HCT116 (cell line): ENCODE measurements around the gene MAP3K5. TPM values are rescaled to one million over a fixed set of nuclear protein-coding genes. Genes with fewer than 3 reads are reported as not detected.
A peak's percentile ranks its signal among the peaks of the same experiment; 100 is the strongest.

ENCODE experiments used
- ATAC-seq: fragments of 200-7000 bp; cut with Tn5 transposase; 2 replicates; pipeline ENCODE4 v1.9.1; 2020; ENCODE audit warnings: mild to moderate bottlenecking, moderate library complexity
- Bru-seq: library from RNA; stranded (reverse); fragments of 400-500 nt; gene quantifications from one replicate; lab custom pipeline; 2021; lab: Mats Ljungman, UMichigan
- BruChase-seq, 2 experiments: library from RNA; stranded (reverse); fragments of 400-500 nt; gene quantifications; one replicate each; lab custom pipeline; 2021; lab: Mats Ljungman, UMichigan
- BruUV-seq: library from RNA; stranded (reverse); fragments of 400-500 nt; replicated peaks from 2 replicates; lab custom pipeline; 2021; lab: Mats Ljungman, UMichigan
- CTCF ChIA-PET: fragments of 300-600 bp; sonication (Branson Sonifier 250); formaldehyde crosslinking; loops from one replicate; lab custom pipeline; 2021; ENCODE audit warnings: antibody characterized with exemption; lab: Charles Lee
- POLR2A ChIA-PET: fragments of 300-600, 350-600 bp; sonication (Branson Sonifier 250); formaldehyde crosslinking; loops from one replicate; lab custom pipeline; 2021; ENCODE audit warnings: antibody characterized with exemption; lab: Charles Lee
- RAD21 ChIA-PET, 2 experiments: fragments of 300-600 bp; sonication (Branson Sonifier 250); formaldehyde crosslinking; loops; one replicate each; lab custom pipeline; 2023; ENCODE audit warnings: low total read pairs in 2 of 2; ENCODE audit not compliant: uncharacterized antibody in 2 of 2, unreplicated experiment in 2 of 2, low non-redundant PET in 1 of 2; lab: Charles Lee
- DNase-seq: peaks from one replicate; pipeline ENCODE4 v3.0.0-alpha.2; 2010; ENCODE audit warnings: low read depth, low spot score
- H2AFZ ChIP-seq: fragments of 200-600 bp; shearing (Covaris generic), sonication (generic); 2 replicates; pipeline ENCODE4 v1.6.1; 2017; ENCODE audit warnings: low read depth, mixed run types, mixed read lengths, antibody characterized with exemption, low read length; ENCODE audit not compliant: poor library complexity, severe bottlenecking
- H3K27ac ChIP-seq: 2 replicates; pipeline ENCODE4 v1.5.1; 2012; ENCODE audit warnings: low read depth, low read length
- H3K27me3 ChIP-seq: fragments of 200-600 bp; sonication (generic); 2 replicates; pipeline ENCODE4 v1.6.1; 2016; ENCODE audit warnings: mixed run types, low read length, mixed read lengths; ENCODE audit not compliant: insufficient read depth
- H3K36me3 ChIP-seq, 2 experiments: fragments of 200-500 bp in 1 of 2; fragments of 200-600 bp in 1 of 2; sonication (Bioruptor generic) in 1 of 2; sonication (generic) in 1 of 2; 2 replicates each; pipeline versions ENCODE4 v1.5.1 to v1.6.1; 2014 to 2016; ENCODE audit warnings: low read length in 2 of 2, inconsistent platforms in 1 of 2, mixed read lengths in 1 of 2, mixed run types in 1 of 2; ENCODE audit not compliant: insufficient read depth in 2 of 2, control insufficient read depth in 1 of 2
- H3K4me1 ChIP-seq, 2 experiments: fragments of 200-600 bp in 1 of 2; sonication (generic) in 1 of 2; 2 replicates each; pipeline versions ENCODE4 v1.5.1 to v1.6.1; 2012 to 2017; ENCODE audit warnings: low read length in 2 of 2, inconsistent platforms in 1 of 2, mild to moderate bottlenecking in 1 of 2, mixed read lengths in 1 of 2, mixed run types in 1 of 2, moderate library complexity in 1 of 2; ENCODE audit not compliant: insufficient read depth in 2 of 2, control insufficient read depth in 1 of 2
- H3K4me2 ChIP-seq: fragments of 200-600 bp; sonication (generic); 2 replicates; pipeline ENCODE4 v1.6.1; 2017; ENCODE audit warnings: mixed run types, low read length, mixed read lengths
- H3K4me3 ChIP-seq, 2 experiments: fragments of 200-600 bp in 1 of 2; sonication (generic) in 1 of 2; replicated peaks in 1 of 2; 2 replicates each; pipeline ENCODE4 v1.5.1; 2011 to 2016; ENCODE audit warnings: low read length in 2 of 2, control low read depth in 1 of 2, low read depth in 1 of 2, mild to moderate bottlenecking in 1 of 2, mixed read lengths in 1 of 2, mixed run types in 1 of 2
- H3K79me2 ChIP-seq: fragments of 200-600 bp; sonication (generic); 2 replicates; pipeline ENCODE4 v1.6.1; 2017; ENCODE audit warnings: mild to moderate bottlenecking, mixed run types, low read length, moderate library complexity, mixed read lengths; ENCODE audit not compliant: insufficient read depth
- H3K9ac ChIP-seq: fragments of 200-600 bp; sonication (generic); 2 replicates; pipeline ENCODE4 v1.6.1; 2016; ENCODE audit warnings: low read length, mixed read lengths
- H3K9me2 ChIP-seq: fragments of 200-600 bp; sonication (generic), shearing (Covaris generic); 2 replicates; pipeline ENCODE4 v1.6.1; 2017; ENCODE audit warnings: mixed run types, mild to moderate bottlenecking, moderate library complexity; ENCODE audit not compliant: insufficient read depth
- H3K9me3 ChIP-seq, 2 experiments: fragments of 200-500 bp in 1 of 2; fragments of 200-600 bp in 1 of 2; sonication (Bioruptor generic) in 1 of 2; sonication (generic) in 1 of 2; 2 replicates each; pipeline ENCODE4 v1.6.1; 2014 to 2017; ENCODE audit warnings: low read length in 2 of 2, mixed read lengths in 2 of 2, inconsistent platforms in 1 of 2, low read depth in 1 of 2, mild to moderate bottlenecking in 1 of 2, mixed run types in 1 of 2, moderate library complexity in 1 of 2; ENCODE audit not compliant: control insufficient read depth in 1 of 2, insufficient read depth in 1 of 2
- H4K20me1 ChIP-seq: fragments of 200-600 bp; sonication (generic), shearing (Covaris generic); 2 replicates; pipeline ENCODE4 v1.6.1; 2017; ENCODE audit warnings: mixed run types, mild to moderate bottlenecking, moderate library complexity; ENCODE audit not compliant: insufficient read depth
- CBX3 ChIP-seq: IDR thresholded peaks from 2 replicates; pipeline ENCODE4 v1.6.1; 2012; ENCODE audit warnings: low read depth
- CEBPB ChIP-seq: IDR thresholded peaks from 2 replicates; pipeline ENCODE4 v1.6.1; 2012; ENCODE audit warnings: low read depth
- CTCF ChIP-seq, 3 experiments: fragments of 200-600 bp in 1 of 3; sonication (generic) in 1 of 3; IDR thresholded peaks in 2 of 3; conservative IDR thresholded peaks in 1 of 3; 2 replicates each; pipeline ENCODE4 v1.5.1; 2012 to 2017; ENCODE audit warnings: low read depth in 2 of 3, low read length in 2 of 3, antibody characterized with exemption in 1 of 3, borderline replicate concordance in 1 of 3, control low read depth in 1 of 3, mild to moderate bottlenecking in 1 of 3, mixed read lengths in 1 of 3, mixed run types in 1 of 3, moderate library complexity in 1 of 3; ENCODE audit not compliant: insufficient read depth in 1 of 3
- EGR1 ChIP-seq: IDR thresholded peaks from 2 replicates; pipeline ENCODE4 v1.6.1; 2012; ENCODE audit warnings: low read depth
- MAX ChIP-seq: IDR thresholded peaks from 2 replicates; pipeline ENCODE4 v1.6.1; 2012
- POLR2A ChIP-seq: IDR thresholded peaks from 2 replicates; pipeline ENCODE4 v1.7.0; 2011; ENCODE audit warnings: borderline replicate concordance; ENCODE audit not compliant: insufficient read depth, insufficient read length; ENCODE audit errors: extremely low read depth
- POLR2AphosphoS5 ChIP-seq: IDR thresholded peaks from 2 replicates; pipeline ENCODE4 v1.6.1; 2011; ENCODE audit warnings: mild to moderate bottlenecking, low read depth, low read length, moderate library complexity
- SIN3A ChIP-seq: IDR thresholded peaks from 2 replicates; pipeline ENCODE4 v1.6.1; 2012; ENCODE audit warnings: low read depth
- TCF7L2 ChIP-seq: IDR thresholded peaks from 2 replicates; pipeline ENCODE4 v1.7.0; 2011; ENCODE audit warnings: borderline replicate concordance, inconsistent platforms; ENCODE audit not compliant: insufficient read depth, insufficient read length; ENCODE audit errors: extremely low read depth
- YY1 ChIP-seq: IDR thresholded peaks from 2 replicates; pipeline ENCODE4 v1.6.1; 2011; ENCODE audit warnings: low read length, low read depth, moderate library complexity, mild to moderate bottlenecking; ENCODE audit not compliant: insufficient replicate concordance; ENCODE audit errors: extremely low read depth
- ZFX ChIP-seq: fragments of 450-650 bp; IDR thresholded peaks from 2 replicates; pipeline ENCODE4 v1.6.1; 2017
- ZNF274 ChIP-seq: fragments of 200-500 bp; sonication (Bioruptor generic); IDR thresholded peaks from 2 replicates; pipeline ENCODE4 v1.6.1; 2014; ENCODE audit warnings: mild to moderate bottlenecking, low read depth, low read length, inconsistent platforms
- intact Hi-C: fragments of 100-400 bp; cut with micrococcal nuclease; formaldehyde crosslinking; loops from 2 replicates; pipeline ENCODE4 v1.10.0; 2022
- long read RNA-seq: library from polyadenylated mRNA; unstranded; transcript quantifications from one replicate; pipeline ENCODE4 v2.0.0, GENCODE V29; 2021; ENCODE audit not compliant: unreplicated experiment
- polyA plus RNA-seq: library from polyadenylated mRNA; unstranded; fragments of >200 nt; gene quantifications from 2 replicates; pipeline ENCODE4 v1.2.1, GENCODE V29; 2012; ENCODE audit warnings: missing spikeins
- total RNA-seq: library from RNA; stranded (reverse); gene quantifications from one replicate; pipeline ENCODE4 v1.2.1, GENCODE V29; 2021; ENCODE audit not compliant: unreplicated experiment
- TF ChIP-seq, protein P1 (sequence below): IDR thresholded peaks from 2 replicates; pipeline ENCODE4 v1.6.1; 2012; ENCODE audit warnings: low read depth
- TF ChIP-seq, protein P2 (sequence below): IDR thresholded peaks from 2 replicates; pipeline ENCODE4 v1.6.1; 2011; ENCODE audit warnings: mild to moderate bottlenecking, low read length, moderate library complexity; ENCODE audit not compliant: insufficient replicate concordance; ENCODE audit errors: extremely low read depth

MAP3K5 gene
- total RNA-seq: 11.8 TPM
- 5.0 and 5.8 TPM in 2 replicates for polyA plus RNA-seq
- Bru-seq, nascent RNA: percentile 79 among the genes with signal in this experiment
- BruChase-seq, experiment 1, labeled RNA remaining after a 6-hour chase: percentile 59 among the genes with signal in this experiment
- percentile 63 among the genes with signal in this experiment for BruChase-seq, experiment 2, labeled RNA remaining after a 2-hour chase
- long read RNA-seq, full-length matches to known transcripts: 18 of 37 reads
- long read RNA-seq, partial matches to known transcripts: 9 of 37 reads
- long read RNA-seq, other reads (novel, unspliced or antisense): 10 of 37 reads

- Histone ChIP-seq H3K4me1 (peaks cover 21 to 37% of the 10 kb centered on the region in 2 experiments), H3K27ac (peak within 1 kb of the TSS; percentile 88), H2AFZ (peak within 1 kb of the TSS; percentile 80), H3K9me3 (no peaks in the 10 kb centered on the region), H3K9me2 (no peaks in the 10 kb centered on the region), H4K20me1 (no peaks in the 10 kb centered on the region), H3K36me3 (no peaks in the 10 kb centered on the region), H3K27me3 (no peaks in the 10 kb centered on the region), H3K4me3 (peak within 1 kb of the TSS; percentile 72 to 88), H3K9ac (peak within 1 kb of the TSS; percentile 87), H3K4me2 (peak within 1 kb of the TSS; percentile 99), H3K79me2 (peaks cover 18% of the 10 kb centered on the region)
- ATAC-seq (peak; percentile 87), DNase-seq (peak; percentile 77)
- intact Hi-C loops: loop anchor here (1.0 kb wide), 3 partner anchors 148 to 209 kb away; no protein-coding TSS in a partner anchor
- RAD21 ChIA-PET: interaction anchor here (0.6 to 1.7 kb wide), 6 partner anchors 137 to 372 kb away, joined by 3 to 29 read pairs (median 4); no protein-coding TSS in a partner anchor
- CTCF ChIA-PET: interaction anchor here (0.6 to 4.9 kb wide), 38 partner anchors 9 to 245 kb away, joined by 3 to 158 read pairs (median 4); partner anchors contain the start of gene MAP7
- POLR2A ChIA-PET: interaction anchor here (0.8 to 1.4 kb wide), 10 partner anchors 11 to 503 kb away, joined by 3 to 16 read pairs (median 4); partner anchors contain the start of gene BCLAF1
- BruUV-seq: no TSS peak
- TF ChIP-seq, protein P1, sequence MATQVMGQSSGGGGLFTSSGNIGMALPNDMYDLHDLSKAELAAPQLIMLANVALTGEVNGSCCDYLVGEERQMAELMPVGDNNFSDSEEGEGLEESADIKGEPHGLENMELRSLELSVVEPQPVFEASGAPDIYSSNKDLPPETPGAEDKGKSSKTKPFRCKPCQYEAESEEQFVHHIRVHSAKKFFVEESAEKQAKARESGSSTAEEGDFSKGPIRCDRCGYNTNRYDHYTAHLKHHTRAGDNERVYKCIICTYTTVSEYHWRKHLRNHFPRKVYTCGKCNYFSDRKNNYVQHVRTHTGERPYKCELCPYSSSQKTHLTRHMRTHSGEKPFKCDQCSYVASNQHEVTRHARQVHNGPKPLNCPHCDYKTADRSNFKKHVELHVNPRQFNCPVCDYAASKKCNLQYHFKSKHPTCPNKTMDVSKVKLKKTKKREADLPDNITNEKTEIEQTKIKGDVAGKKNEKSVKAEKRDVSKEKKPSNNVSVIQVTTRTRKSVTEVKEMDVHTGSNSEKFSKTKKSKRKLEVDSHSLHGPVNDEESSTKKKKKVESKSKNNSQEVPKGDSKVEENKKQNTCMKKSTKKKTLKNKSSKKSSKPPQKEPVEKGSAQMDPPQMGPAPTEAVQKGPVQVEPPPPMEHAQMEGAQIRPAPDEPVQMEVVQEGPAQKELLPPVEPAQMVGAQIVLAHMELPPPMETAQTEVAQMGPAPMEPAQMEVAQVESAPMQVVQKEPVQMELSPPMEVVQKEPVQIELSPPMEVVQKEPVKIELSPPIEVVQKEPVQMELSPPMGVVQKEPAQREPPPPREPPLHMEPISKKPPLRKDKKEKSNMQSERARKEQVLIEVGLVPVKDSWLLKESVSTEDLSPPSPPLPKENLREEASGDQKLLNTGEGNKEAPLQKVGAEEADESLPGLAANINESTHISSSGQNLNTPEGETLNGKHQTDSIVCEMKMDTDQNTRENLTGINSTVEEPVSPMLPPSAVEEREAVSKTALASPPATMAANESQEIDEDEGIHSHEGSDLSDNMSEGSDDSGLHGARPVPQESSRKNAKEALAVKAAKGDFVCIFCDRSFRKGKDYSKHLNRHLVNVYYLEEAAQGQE: no peak
- TF ChIP-seq ZFX (peak; percentile 42; the same call in 1 of the 2 replicates), CEBPB (no peak), YY1 (peak; percentile 36), EGR1 (0 out of 2 replicates have a peak, but pooled peaks have one; percentile 26), POLR2A (peak; percentile 48), SIN3A (peak; percentile 63), POLR2AphosphoS5 (peak; percentile 77), CBX3 (peak; percentile 48), TCF7L2 (peak; percentile 85), CTCF (IDR thresholded peaks at IDR 0.05 in 2 of 3, conservative IDR thresholded peaks at IDR 0.05 in 1 of 3; ENCODE audit: borderline replicate concordance in 1 of 3, insufficient read depth in 1 of 3, low read depth in 2 of 3, low read length in 2 of 3) (peak; percentile 78 to 92 (median 83)), ZNF274 (no peak), MAX (peak; percentile 70)
- TF ChIP-seq, protein P2, sequence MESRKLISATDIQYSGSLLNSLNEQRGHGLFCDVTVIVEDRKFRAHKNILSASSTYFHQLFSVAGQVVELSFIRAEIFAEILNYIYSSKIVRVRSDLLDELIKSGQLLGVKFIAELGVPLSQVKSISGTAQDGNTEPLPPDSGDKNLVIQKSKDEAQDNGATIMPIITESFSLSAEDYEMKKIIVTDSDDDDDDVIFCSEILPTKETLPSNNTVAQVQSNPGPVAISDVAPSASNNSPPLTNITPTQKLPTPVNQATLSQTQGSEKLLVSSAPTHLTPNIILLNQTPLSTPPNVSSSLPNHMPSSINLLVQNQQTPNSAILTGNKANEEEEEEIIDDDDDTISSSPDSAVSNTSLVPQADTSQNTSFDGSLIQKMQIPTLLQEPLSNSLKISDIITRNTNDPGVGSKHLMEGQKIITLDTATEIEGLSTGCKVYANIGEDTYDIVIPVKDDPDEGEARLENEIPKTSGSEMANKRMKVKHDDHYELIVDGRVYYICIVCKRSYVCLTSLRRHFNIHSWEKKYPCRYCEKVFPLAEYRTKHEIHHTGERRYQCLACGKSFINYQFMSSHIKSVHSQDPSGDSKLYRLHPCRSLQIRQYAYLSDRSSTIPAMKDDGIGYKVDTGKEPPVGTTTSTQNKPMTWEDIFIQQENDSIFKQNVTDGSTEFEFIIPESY: peak; percentile 16
Observed at GRCh38 chr6:136792410-136793262, at the start of gene MAP3K5. MAP3K5 (minus strand) TSS chr6:136792477; CDS start chr6:136792157, 320 bp downstream.
